Panc1 (cell line): ENCODE results near the gene OAS2.

ENCODE experiments used
- CTCF ChIP-seq: fragments of 450-650 bp; IDR thresholded peaks from 2 replicates; pipeline ENCODE4 v1.5.1; 2017; ENCODE audit warnings: mild to moderate bottlenecking
- POLR2AphosphoS5 ChIP-seq: IDR thresholded peaks from 2 replicates; pipeline ENCODE4 v1.6.1; 2012; ENCODE audit warnings: mild to moderate bottlenecking, low read depth, low read length, moderate library complexity
- REST ChIP-seq, 2 experiments: IDR thresholded peaks; 2 replicates each; pipeline ENCODE4 v1.6.1; 2011 to 2012; ENCODE audit warnings: low read depth in 2 of 2, control low read depth in 1 of 2, low read length in 1 of 2, mild to moderate bottlenecking in 1 of 2, moderate library complexity in 1 of 2; ENCODE audit not compliant: insufficient read depth in 1 of 2
- SIN3A ChIP-seq: IDR thresholded peaks from 2 replicates; pipeline ENCODE4 v1.6.1; 2012; ENCODE audit warnings: low read depth, mild to moderate bottlenecking, low read length, moderate library complexity, borderline replicate concordance; ENCODE audit not compliant: insufficient read depth

- TF ChIP-seq REST (IDR thresholded peaks at IDR 0.05; ENCODE audit: insufficient read depth in 1 of 2, low read depth in 2 of 2, low read length in 1 of 2): no peak
- peak; percentile 90 for TF ChIP-seq CTCF
- no peak for TF ChIP-seq SIN3A
- no peak for TF ChIP-seq POLR2AphosphoS5
These were observed 70.4 kb downstream of the OAS2 start for GRCh38 chr12:113048716-113049127.
